Measurements from ENCODE around the gene C9orf72.

C9orf72 gene

GRCh38 chr9:27602954-27603353 lies 29.7 kb upstream of the C9orf72 start:
- WGBS (ENCODE audit: insufficient coverage), result 100% methylated on average over 3 of the region's 4 CpGs
- no peak overlapping the region for H3K4me3 ChIP-seq (ENCODE audit: control insufficient read depth in 1 of 7, extremely low read depth in 1 of 7, insufficient read depth in 4 of 7, low read depth in 2 of 7, low read length in 6 of 7)
- peaks cover 7 to 20% (median 12%) of the 10 kb centered on the region in 4 experiments for H3K4me1 ChIP-seq (ENCODE audit: control extremely low read depth in 1 of 4, control insufficient read depth in 4 of 4, insufficient read depth in 4 of 4, low read length in 3 of 4)
- peaks cover 0 to 1% (median 0%) of the 10 kb centered on the region in 5 experiments for H3K9me3 ChIP-seq (ENCODE audit: control extremely low read depth in 1 of 5, control insufficient read depth in 4 of 5, insufficient read depth in 2 of 5, low read depth in 1 of 5, low read length in 4 of 5)
- DNase-seq, result no peak
- no peaks in the 10 kb centered on the region for H3K27me3 ChIP-seq (replicated peaks in 2 of 5; ENCODE audit: control insufficient read depth in 4 of 5, insufficient read depth in 5 of 5, low read length in 4 of 5)
- CTCF ChIA-PET, result interaction anchor here (1.5 kb wide), 1 partner anchor 12 kb away, joined by 4 read pairs; no protein-coding TSS in a partner anchor
- H3K36me3 ChIP-seq (ENCODE audit: control insufficient read depth in 4 of 4, insufficient read depth in 4 of 4, low read length in 3 of 4), result no peaks in the 10 kb centered on the region
- H3K27ac ChIP-seq (ENCODE audit: insufficient read depth in 1 of 2, low read depth in 1 of 2, low read length in 2 of 2, poor library complexity in 1 of 2, severe bottlenecking in 2 of 2), result no peak overlapping the region
- POLR2A ChIA-PET, result interaction anchor here (1.2 kb wide), 1 partner anchor 30 kb away, joined by 4 read pairs; the partner anchor contains the start of gene C9orf72

DNA sequence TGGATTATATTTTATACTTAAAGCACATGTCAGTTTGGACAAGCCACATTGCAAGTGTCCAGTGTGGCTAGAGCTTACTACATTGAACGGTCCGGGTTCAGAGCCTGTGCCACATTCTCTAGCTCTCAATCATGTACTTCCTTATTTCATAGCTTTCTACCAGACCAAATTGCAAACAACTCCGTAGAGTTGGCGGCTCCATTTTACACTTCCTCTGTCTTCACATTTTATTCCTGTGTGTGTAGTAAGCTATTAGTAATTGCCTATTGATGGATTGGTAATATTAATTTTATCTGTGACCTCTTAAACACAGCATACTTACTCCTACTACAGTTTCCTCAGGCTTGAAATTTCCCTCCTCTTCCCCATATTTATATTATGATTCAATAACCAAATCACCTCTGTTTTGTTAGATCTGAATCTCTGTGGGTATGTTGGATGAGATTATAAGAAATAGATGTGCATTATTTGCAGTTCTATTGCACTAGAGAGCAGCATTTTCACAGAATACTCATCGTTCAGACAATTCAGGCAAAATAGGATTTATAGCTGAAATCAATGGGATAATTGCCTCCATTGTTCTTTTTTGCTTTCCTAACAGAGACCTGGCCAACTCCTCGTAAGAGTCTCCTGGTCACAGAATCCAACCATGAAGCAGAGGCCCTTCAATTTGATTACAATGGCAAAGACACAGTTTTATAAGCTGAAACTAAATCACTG lies 29.0 kb upstream of the C9orf72 start:
- Histone ChIP-seq H3K4me1 (ENCODE audit: control extremely low read depth in 1 of 4, control insufficient read depth in 4 of 4, insufficient read depth in 4 of 4, low read length in 3 of 4) (peaks cover 7 to 20% (median 12%) of the 10 kb centered on the region in 4 experiments), H3K27ac (ENCODE audit: insufficient read depth in 1 of 2, low read depth in 1 of 2, low read length in 2 of 2, poor library complexity in 1 of 2, severe bottlenecking in 2 of 2) (no peak overlapping the region), H3K27me3 (replicated peaks in 2 of 5; ENCODE audit: control insufficient read depth in 4 of 5, insufficient read depth in 5 of 5, low read length in 4 of 5) (no peaks in the 10 kb centered on the region), H3K36me3 (ENCODE audit: control insufficient read depth in 4 of 4, insufficient read depth in 4 of 4, low read length in 3 of 4) (no peaks in the 10 kb centered on the region), H3K4me3 (ENCODE audit: control insufficient read depth in 1 of 7, extremely low read depth in 1 of 7, insufficient read depth in 4 of 7, low read depth in 2 of 7, low read length in 6 of 7) (no peak overlapping the region), H3K9me3 (ENCODE audit: control extremely low read depth in 1 of 5, control insufficient read depth in 4 of 5, insufficient read depth in 2 of 5, low read depth in 1 of 5, low read length in 4 of 5) (peaks cover 0 to under 1% (median 0%) of the 10 kb centered on the region in 5 experiments)
- peak in 2 of 3 donors; percentile 43 to 57 for DNase-seq
- CTCF ChIA-PET, result interaction anchor here (1.5 kb wide), 1 partner anchor 13 kb away, joined by 4 read pairs; no protein-coding TSS in a partner anchor
- 46% methylated on average over 3 of the region's 6 CpGs for WGBS (ENCODE audit: insufficient coverage)
- POLR2A ChIA-PET, result interaction anchor here (1.2 kb wide), 1 partner anchor 29 kb away, joined by 4 read pairs; the partner anchor contains the start of gene C9orf72

DNA sequence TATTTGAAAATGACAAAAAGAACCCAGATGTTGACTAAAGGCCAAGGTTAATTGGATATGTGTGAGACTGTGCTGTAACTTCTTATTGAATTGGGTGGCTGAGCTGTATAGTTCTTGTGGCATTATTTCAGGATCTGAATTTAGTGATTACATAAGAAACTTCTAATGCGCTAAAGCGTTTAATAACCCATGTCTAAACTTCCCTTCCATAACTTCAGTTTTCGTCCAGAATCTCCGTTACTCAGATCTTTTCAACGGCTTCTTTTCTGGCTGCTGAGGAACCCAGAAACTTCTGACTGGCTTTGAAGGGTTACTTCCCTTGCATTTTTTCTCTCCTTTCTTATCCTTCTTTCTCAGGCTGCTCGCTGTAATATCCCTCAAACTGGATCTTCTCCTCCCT lies 28.1 kb upstream of the C9orf72 start:
- Histone ChIP-seq H3K4me3 (ENCODE audit: control insufficient read depth in 1 of 7, extremely low read depth in 1 of 7, insufficient read depth in 4 of 7, low read depth in 2 of 7, low read length in 6 of 7) (no peak overlapping the region), H3K27me3 (replicated peaks in 2 of 5; ENCODE audit: control insufficient read depth in 4 of 5, insufficient read depth in 5 of 5, low read length in 4 of 5) (no peaks in the 10 kb centered on the region), H3K9me3 (ENCODE audit: control extremely low read depth in 1 of 5, control insufficient read depth in 4 of 5, insufficient read depth in 2 of 5, low read depth in 1 of 5, low read length in 4 of 5) (no peaks in the 10 kb centered on the region), H3K27ac (ENCODE audit: insufficient read depth in 1 of 2, low read depth in 1 of 2, low read length in 2 of 2, poor library complexity in 1 of 2, severe bottlenecking in 2 of 2) (no peak overlapping the region), H3K36me3 (ENCODE audit: control insufficient read depth in 4 of 4, insufficient read depth in 4 of 4, low read length in 3 of 4) (no peaks in the 10 kb centered on the region), H3K4me1 (ENCODE audit: control extremely low read depth in 1 of 4, control insufficient read depth in 4 of 4, insufficient read depth in 4 of 4, low read length in 3 of 4) (peaks cover 7 to 20% (median 12%) of the 10 kb centered on the region in 4 experiments)
- no peak for DNase-seq
- CTCF ChIA-PET, result interaction anchor here (1.2 to 1.5 kb wide), 3 partner anchors 14 to 43 kb away, joined by 3 to 4 read pairs (median 3); no protein-coding TSS in a partner anchor
- WGBS (ENCODE audit: insufficient coverage), result 82% methylated on average over 6 of the region's 6 CpGs
- POLR2A ChIA-PET, result interaction anchor here (1.7 kb wide), 1 partner anchor 28 kb away, joined by 6 read pairs; the partner anchor contains the start of gene C9orf72

DNA sequence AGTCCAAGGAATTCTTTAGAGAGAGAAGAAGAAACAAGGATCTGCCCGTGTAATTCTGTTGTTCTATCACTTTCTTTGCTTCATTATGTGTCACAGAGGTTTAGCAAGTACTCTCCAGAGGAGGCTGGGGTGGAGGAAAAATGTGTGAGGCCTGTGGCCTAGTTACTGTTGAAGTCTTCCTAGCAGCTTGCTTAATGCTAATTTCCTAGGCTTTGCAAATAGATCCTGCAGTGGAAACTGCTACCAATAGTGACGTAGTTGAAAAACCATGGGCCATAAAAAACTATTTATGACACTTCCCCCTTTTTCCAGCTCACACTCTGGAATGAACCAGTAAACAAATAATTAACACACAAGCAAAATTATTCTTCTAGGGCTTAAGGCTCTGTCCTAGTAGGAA lies 27.0 kb upstream of the C9orf72 start:
- 83% methylated on average over 1 of the region's 2 CpGs for WGBS (ENCODE audit: insufficient coverage)
- CTCF ChIA-PET, result interaction anchor here (1.2 to 1.8 kb wide), 3 partner anchors 10 to 44 kb away, joined by 3 to 7 read pairs (median 3); no protein-coding TSS in a partner anchor
- no peaks in the 10 kb centered on the region for H3K27me3 ChIP-seq (replicated peaks in 2 of 5; ENCODE audit: control insufficient read depth in 4 of 5, insufficient read depth in 5 of 5, low read length in 4 of 5)

GRCh38 chr9:27599870-27600238 lies 26.6 kb upstream of the C9orf72 start:
- POLR2A ChIA-PET, result interaction anchor here (1.7 kb wide), 1 partner anchor 27 kb away, joined by 6 read pairs; the partner anchor contains the start of gene C9orf72
- 40% methylated on average over 1 of the region's 2 CpGs for WGBS (ENCODE audit: insufficient coverage)
- Histone ChIP-seq H3K4me1 (ENCODE audit: control extremely low read depth in 1 of 4, control insufficient read depth in 4 of 4, insufficient read depth in 4 of 4, low read length in 3 of 4) (peaks cover 7 to 20% (median 12%) of the 10 kb centered on the region in 4 experiments), H3K27ac (ENCODE audit: insufficient read depth in 1 of 2, low read depth in 1 of 2, low read length in 2 of 2, poor library complexity in 1 of 2, severe bottlenecking in 2 of 2) (no peak overlapping the region), H3K4me3 (ENCODE audit: control insufficient read depth in 1 of 7, extremely low read depth in 1 of 7, insufficient read depth in 4 of 7, low read depth in 2 of 7, low read length in 6 of 7) (no peak overlapping the region), H3K27me3 (replicated peaks in 2 of 5; ENCODE audit: control insufficient read depth in 4 of 5, insufficient read depth in 5 of 5, low read length in 4 of 5) (no peaks in the 10 kb centered on the region), H3K9me3 (ENCODE audit: control extremely low read depth in 1 of 5, control insufficient read depth in 4 of 5, insufficient read depth in 2 of 5, low read depth in 1 of 5, low read length in 4 of 5) (no peaks in the 10 kb centered on the region), H3K36me3 (ENCODE audit: control insufficient read depth in 4 of 4, insufficient read depth in 4 of 4, low read length in 3 of 4) (no peaks in the 10 kb centered on the region)
- CTCF ChIA-PET, result interaction anchor here (1.4 to 1.8 kb wide), 3 partner anchors 10 to 44 kb away, joined by 3 to 7 read pairs (median 4); no protein-coding TSS in a partner anchor
- DNase-seq, result peak in 2 of 3 donors; percentile 31 to 45

More for the DNA sequence above, 27.0 kb upstream of the C9orf72 start:
- no peak overlapping the region for H3K4me3 ChIP-seq (ENCODE audit: control insufficient read depth in 1 of 7, extremely low read depth in 1 of 7, insufficient read depth in 4 of 7, low read depth in 2 of 7, low read length in 6 of 7)
- no peaks in the 10 kb centered on the region for H3K9me3 ChIP-seq (ENCODE audit: control extremely low read depth in 1 of 5, control insufficient read depth in 4 of 5, insufficient read depth in 2 of 5, low read depth in 1 of 5, low read length in 4 of 5)
- H3K4me1 ChIP-seq (ENCODE audit: control extremely low read depth in 1 of 4, control insufficient read depth in 4 of 4, insufficient read depth in 4 of 4, low read length in 3 of 4), result peaks cover 7 to 20% (median 12%) of the 10 kb centered on the region in 4 experiments
- H3K27ac ChIP-seq (ENCODE audit: insufficient read depth in 1 of 2, low read depth in 1 of 2, low read length in 2 of 2, poor library complexity in 1 of 2, severe bottlenecking in 2 of 2), result no peak overlapping the region
- H3K36me3 ChIP-seq (ENCODE audit: control insufficient read depth in 4 of 4, insufficient read depth in 4 of 4, low read length in 3 of 4), result no peaks in the 10 kb centered on the region
- POLR2A ChIA-PET, result interaction anchor here (1.7 kb wide), 1 partner anchor 27 kb away, joined by 6 read pairs; the partner anchor contains the start of gene C9orf72
- DNase-seq, result peak in 2 of 3 donors; percentile 28 to 36

GRCh38 chr9:27599102-27599869 lies 26.0 kb upstream of the C9orf72 start:
- ChIA-PET POLR2A (interaction anchor here (1.7 to 1.9 kb wide), 2 partner anchors 25 to 26 kb away, joined by 5 to 6 read pairs; partner anchors contain the start of gene C9orf72), CTCF (interaction anchor here (0.6 to 1.8 kb wide), 4 partner anchors 9 to 706 kb away, joined by 3 to 7 read pairs (median 4); partner anchors contain the start of gene CAAP1)
- Histone ChIP-seq H3K9me3 (ENCODE audit: control extremely low read depth in 1 of 5, control insufficient read depth in 4 of 5, insufficient read depth in 2 of 5, low read depth in 1 of 5, low read length in 4 of 5) (no peaks in the 10 kb centered on the region), H3K36me3 (ENCODE audit: control insufficient read depth in 4 of 4, insufficient read depth in 4 of 4, low read length in 3 of 4) (no peaks in the 10 kb centered on the region), H3K27me3 (replicated peaks in 2 of 5; ENCODE audit: control insufficient read depth in 4 of 5, insufficient read depth in 5 of 5, low read length in 4 of 5) (no peaks in the 10 kb centered on the region), H3K4me1 (ENCODE audit: control extremely low read depth in 1 of 4, control insufficient read depth in 4 of 4, insufficient read depth in 4 of 4, low read length in 3 of 4) (peaks cover 7 to 20% (median 12%) of the 10 kb centered on the region in 4 experiments), H3K4me3 (ENCODE audit: control insufficient read depth in 1 of 7, extremely low read depth in 1 of 7, insufficient read depth in 4 of 7, low read depth in 2 of 7, low read length in 6 of 7) (no peak overlapping the region), H3K27ac (ENCODE audit: insufficient read depth in 1 of 2, low read depth in 1 of 2, low read length in 2 of 2, poor library complexity in 1 of 2, severe bottlenecking in 2 of 2) (no peak overlapping the region)
- peak in 2 of 3 donors; percentile 55 to 57 for DNase-seq
- WGBS (ENCODE audit: insufficient coverage), result 60% methylated on average over 3 of the region's 6 CpGs
